GM21515 (cell line): ENCODE measurements around the gene WFIKKN2.

ENCODE experiments used
- ATAC-seq: cut with Tn5 transposase; IDR thresholded peaks from one replicate; pipeline ENCODE4 v1.9.1; 2021; ENCODE audit not compliant: unreplicated experiment

Gene WFIKKN2

DNA sequence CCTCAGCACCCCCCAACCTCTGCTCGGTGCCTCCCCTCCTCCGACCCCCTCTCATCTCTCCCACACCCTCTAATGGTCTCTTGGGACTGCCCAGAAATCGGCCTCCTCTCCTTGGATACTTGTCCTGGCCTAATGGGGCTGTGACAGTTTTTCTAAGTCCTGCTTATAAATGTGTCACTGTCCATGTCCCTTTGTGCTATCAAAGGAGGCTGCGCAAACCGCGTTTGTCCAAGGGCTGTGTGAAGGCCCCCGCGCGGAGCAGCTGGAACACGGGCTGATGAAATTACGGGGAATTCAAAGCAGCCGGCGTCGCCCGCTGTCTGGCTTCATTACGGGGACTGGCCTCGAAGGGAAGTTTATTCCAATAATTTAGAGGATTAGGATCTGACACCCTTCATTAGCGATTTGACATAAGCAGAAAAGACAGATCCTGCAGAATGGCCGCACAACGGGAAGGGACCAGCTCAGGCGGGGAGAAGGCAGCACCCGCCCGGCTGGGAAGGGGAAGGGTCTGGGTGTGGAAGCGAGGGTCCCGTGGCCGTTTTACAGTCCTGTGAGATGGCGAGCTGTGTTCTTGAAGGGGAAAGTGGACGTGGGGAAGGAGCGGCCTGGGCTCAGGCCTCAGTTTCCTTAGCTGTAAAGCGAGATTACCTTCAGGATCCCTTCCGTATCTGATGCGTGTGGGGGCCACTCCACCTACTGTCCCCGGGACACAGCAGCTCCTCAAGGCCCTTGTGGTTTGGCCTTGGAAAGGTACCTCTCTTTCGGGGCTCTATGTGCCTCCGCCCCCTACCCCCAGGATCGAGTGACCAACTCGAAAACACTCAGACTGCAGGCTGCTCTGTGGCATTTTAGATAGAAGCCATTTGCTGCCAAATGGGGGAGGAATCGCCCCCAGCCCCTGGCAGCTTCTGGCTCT lies 1.6 kb upstream of the WFIKKN2 start:
- no peak for ATAC-seq

DNA sequence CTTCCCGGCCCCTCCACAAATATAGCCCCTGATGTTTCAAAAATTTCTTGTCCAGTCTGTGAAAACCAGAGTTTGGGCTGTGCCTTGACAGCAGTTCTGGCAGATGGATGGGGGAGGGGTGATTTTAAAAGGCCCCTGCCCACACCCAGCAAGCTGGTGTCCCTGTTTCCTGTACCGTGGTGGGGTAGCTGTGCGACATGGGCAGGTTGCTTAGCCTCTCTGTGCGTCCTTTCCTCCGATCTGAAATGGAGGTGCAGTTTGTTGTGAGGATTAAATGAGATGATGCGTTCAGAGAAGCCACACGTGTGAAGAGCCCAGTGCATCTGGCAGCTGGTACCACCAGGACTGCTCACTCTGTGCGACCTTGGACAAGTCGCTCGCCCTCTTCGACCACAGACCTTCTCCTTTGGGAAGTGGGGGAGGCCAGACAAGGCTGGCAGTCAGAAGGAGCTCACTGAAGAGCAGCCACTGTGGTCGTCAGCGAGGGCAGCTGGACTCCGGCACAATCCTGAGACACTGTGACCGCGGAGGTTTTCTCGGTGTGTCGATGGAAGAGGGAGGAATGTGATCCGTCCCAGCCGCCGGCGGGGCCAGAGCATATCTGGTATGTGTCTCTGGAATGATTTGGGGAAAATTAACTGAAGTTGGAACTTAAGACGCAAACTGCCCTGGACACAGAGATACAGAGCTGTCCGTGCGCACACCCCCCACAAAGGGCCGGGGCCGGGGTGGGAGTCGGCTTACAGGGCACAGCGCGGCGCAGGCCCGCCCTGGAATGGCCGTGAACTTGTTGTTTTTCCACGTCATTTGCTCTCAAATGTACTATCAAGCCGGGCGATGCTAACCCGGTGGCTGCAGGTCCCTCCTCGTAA lies 721 bp upstream of the WFIKKN2 start:
- ATAC-seq = no peak

DNA sequence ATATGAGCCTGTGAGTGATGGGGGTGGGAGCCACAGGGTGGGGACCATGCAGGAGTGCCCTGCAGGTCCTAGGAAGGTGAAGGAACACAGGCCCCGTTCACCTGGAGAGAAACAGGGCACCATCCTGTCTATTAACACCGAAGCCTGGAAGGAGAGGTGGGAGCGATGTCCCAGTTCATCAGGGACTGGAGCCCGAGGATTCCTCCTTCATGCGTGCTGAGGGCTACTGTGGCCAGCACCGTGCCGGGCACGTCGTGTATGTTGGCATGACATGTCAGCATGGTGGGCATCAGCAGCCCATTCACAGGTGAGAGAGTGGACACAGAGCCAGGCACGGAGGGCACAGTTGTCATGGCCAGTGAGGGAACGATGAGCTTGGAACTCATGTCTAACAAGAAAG lies 1.4 kb downstream of the WFIKKN2 start:
- ATAC-seq = no peak

- no peak for ATAC-seq
Observed at GRCh38 chr17:50837286-50837979, 2.0 kb downstream of the WFIKKN2 start.

DNA sequence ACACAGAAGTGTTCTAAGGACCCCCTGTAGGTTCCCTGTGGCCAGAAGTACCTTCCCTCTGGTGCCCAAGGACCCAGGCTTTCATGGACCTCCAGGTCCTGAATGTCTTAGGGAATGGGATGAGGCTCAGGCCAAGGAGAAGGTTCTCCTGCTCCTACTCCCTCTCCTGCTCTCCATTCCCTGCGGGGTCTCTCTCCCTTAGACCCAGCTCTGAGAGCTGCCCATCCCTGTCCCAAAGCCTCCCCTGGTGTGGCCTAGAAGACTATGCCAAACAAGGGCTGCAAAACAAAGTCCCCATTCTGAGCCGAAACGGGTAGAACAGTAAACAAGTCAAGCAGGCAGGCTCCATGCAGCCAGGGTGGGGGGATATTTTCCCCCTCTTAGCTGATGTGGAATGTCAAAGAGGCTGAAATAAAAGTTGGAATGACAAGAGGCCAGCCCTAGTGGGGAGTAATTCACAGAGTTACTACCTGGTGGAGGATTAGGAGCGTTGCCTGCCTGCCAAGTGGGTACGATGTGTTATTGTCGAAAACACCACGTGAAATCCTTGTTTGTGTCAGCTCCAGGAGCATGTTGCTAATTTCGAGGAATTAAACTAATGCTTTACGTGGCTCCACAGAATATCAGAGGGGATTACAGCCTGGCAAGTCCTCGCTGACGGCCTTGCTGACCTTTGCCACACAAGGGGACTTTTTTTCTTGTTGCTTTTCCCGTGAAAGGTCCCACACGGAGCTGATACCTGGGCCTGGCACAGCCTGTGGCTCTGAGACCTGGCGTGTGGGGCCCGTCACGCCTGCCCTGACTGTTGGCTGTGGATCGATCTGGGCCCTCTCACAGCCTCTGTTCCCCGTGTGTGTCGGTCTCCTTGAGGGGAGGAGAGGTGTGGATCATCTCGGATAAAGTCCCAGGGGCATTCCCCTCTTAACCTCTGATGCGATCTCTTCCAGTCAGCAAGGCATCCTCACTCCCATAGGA lies 2.9 kb downstream of the WFIKKN2 start:
- no peak for ATAC-seq

GRCh38 chr17:50839591-50840310 lies 4.4 kb downstream of the WFIKKN2 start:
- ATAC-seq = no peak

DNA sequence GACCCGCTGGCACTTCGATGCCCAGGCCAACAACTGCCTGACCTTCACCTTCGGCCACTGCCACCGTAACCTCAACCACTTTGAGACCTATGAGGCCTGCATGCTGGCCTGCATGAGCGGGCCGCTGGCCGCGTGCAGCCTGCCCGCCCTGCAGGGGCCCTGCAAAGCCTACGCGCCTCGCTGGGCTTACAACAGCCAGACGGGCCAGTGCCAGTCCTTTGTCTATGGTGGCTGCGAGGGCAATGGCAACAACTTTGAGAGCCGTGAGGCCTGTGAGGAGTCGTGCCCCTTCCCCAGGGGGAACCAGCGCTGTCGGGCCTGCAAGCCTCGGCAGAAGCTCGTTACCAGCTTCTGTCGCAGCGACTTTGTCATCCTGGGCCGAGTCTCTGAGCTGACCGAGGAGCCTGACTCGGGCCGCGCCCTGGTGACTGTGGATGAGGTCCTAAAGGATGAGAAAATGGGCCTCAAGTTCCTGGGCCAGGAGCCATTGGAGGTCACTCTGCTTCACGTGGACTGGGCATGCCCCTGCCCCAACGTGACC lies 5.0 kb downstream of the WFIKKN2 start:
- ATAC-seq = no peak

DNA sequence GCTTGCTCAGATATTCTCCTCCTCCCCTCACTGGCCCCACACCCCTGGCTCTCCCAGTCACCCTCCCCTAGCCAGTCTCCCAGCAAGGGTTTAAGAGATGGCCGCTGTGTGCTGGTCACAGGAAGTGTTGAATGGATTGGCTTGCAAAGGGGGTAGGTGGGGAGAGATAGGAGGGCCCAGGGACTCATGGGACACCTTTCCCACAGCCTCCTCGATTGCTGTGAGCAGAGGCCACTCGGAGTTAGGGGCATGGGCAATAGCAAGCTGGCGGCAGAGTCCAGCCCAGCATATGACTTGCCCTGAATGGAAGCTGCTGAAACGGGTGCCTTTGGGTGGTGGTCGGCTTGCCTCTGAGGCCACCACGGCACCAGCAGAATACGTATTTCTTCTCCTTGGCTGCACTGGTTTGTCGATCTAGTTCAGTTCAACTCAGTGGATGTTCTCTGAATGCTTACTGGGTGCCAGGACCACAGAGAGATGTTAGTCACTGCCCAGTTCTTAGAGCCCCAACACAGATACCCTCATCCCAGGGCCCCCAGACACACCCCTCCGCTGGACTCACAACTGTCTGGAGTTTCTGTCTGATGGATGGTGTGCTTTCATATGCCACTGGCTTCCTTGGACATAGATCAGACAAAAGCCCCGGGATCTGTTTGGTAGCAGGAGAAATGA lies 6.0 kb downstream of the WFIKKN2 start:
- no peak for ATAC-seq

- ATAC-seq = no peak
Observed at GRCh38 chr17:50841949-50842354, 6.6 kb downstream of the WFIKKN2 start.

GRCh38 chr17:50842506-50843149 lies 7.2 kb downstream of the WFIKKN2 start:
- ATAC-seq = no peak

DNA sequence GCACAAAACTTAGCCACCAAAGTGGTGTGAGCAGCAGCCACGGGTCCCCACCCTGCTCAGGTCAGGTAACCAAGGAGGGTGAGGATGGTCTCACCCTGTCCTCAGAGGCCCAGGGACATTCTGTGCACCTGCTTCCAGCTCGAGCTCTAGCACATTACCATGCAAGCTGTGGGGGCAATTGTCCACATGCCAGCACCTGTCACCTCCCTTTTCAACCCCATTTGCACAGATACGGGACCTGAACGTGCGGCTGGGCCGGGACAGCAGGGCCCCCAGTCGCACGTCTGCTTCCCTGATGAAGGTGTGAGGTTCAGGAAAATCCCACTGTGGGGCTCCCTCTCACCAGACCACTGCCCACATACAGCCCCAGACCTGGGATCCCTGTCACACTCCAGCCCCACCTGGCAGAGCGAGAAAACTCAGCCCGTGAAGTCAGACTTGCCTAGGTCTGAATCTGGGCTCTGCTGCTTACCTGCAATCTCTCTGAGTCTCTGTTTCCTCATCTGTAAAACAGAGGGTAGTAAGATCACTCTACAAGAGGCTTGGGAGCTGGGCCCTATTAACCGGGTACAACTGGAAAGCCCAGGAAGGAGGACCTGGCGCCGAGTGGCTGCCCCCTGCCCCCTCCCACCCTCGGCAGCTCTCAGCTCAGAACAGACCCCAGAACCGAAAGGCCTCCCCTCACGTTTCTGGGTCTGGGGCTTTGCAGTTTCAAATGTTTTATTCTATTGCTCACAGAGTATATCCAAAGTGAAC lies 7.9 kb downstream of the WFIKKN2 start:
- ATAC-seq = no peak

GRCh38 chr17:50844117-50844700 lies 8.8 kb downstream of the WFIKKN2 start:
- ATAC-seq = no peak

GRCh38 chr17:50845240-50846147 lies 10.1 kb downstream of the WFIKKN2 start:
- no peak for ATAC-seq

- ATAC-seq = no peak
Observed at GRCh38 chr17:50847566-50847965, 12.2 kb downstream of the WFIKKN2 start.

GRCh38 chr17:50848039-50848438 lies 12.7 kb downstream of the WFIKKN2 start:
- ATAC-seq = no peak

GRCh38 chr17:50848711-50849110 lies 13.3 kb downstream of the WFIKKN2 start:
- no peak for ATAC-seq
